ENCODE data around the gene CASK.

DNA sequence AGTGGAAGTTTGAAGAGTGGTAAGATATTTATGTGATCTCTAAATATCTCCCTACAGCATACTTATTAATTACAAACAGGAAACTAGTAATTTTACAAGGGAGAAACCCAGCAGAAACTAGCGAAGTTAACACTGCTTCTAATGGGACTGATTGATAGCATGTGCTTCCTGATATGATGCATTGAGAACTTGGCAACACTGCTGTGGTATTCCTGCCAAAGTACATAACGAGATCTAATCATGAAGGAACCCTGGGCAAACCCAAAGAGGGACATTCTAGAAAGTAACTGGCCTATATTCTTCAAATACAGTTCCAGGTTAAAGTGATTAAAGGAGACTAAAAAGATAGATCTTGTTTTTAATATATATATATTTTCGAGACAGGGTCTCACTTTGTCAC is 239.2 kb downstream of the CASK start:
- TF ChIP-seq, protein P1, sequence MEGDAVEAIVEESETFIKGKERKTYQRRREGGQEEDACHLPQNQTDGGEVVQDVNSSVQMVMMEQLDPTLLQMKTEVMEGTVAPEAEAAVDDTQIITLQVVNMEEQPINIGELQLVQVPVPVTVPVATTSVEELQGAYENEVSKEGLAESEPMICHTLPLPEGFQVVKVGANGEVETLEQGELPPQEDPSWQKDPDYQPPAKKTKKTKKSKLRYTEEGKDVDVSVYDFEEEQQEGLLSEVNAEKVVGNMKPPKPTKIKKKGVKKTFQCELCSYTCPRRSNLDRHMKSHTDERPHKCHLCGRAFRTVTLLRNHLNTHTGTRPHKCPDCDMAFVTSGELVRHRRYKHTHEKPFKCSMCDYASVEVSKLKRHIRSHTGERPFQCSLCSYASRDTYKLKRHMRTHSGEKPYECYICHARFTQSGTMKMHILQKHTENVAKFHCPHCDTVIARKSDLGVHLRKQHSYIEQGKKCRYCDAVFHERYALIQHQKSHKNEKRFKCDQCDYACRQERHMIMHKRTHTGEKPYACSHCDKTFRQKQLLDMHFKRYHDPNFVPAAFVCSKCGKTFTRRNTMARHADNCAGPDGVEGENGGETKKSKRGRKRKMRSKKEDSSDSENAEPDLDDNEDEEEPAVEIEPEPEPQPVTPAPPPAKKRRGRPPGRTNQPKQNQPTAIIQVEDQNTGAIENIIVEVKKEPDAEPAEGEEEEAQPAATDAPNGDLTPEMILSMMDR (conservative IDR thresholded peaks at IDR 0.05 in 1 of 2, IDR thresholded peaks at IDR 0.05 in 1 of 2; ENCODE audit: low read depth in 1 of 2, low read length in 2 of 2) = no peak
- no peak for TF ChIP-seq EZH2 (IDR thresholded peaks at IDR 0.05; ENCODE audit: low read length, missing control alignments)

Measured in fibroblast of lung (primary cell).